WTC11 (cell line): ENCODE measurements around the gene FAM32A. TPM values are rescaled to one million over a fixed set of nuclear protein-coding genes. Genes with fewer than 3 reads are reported as not detected.

ENCODE experiments used
- ATAC-seq: fragments of 200-7000 bp; cut with Tn5 transposase; 2 replicates; pipeline ENCODE4 v1.10.0; 2021; ENCODE audit warnings: mild to moderate bottlenecking, moderate library complexity
- CTCF ChIA-PET: fragments of 300-600 bp; sonication (Branson Sonifier 250); formaldehyde crosslinking; loops from one replicate; lab custom pipeline; 2021; ENCODE audit warnings: antibody characterized with exemption; lab: Charles Lee
- POLR2A ChIA-PET: fragments of 350-600 bp; sonication (Branson Sonifier 250); formaldehyde crosslinking; loops from one replicate; lab custom pipeline; 2021; ENCODE audit warnings: antibody characterized with exemption; lab: Charles Lee
- DNase-seq: peaks from one replicate; pipeline ENCODE4 v3.0.0; 2021; ENCODE audit warnings: low spot score
- H3K27ac Mint-ChIP-seq: 2 replicates; pipeline ENCODE4 v1.8.0; 2021; ENCODE audit warnings: mixed read lengths
- H3K27me3 Mint-ChIP-seq: 2 replicates; pipeline ENCODE4 v1.8.0; 2021; ENCODE audit warnings: low read depth, mild to moderate bottlenecking, moderate library complexity, mixed read lengths
- H3K36me3 Mint-ChIP-seq: 2 replicates; pipeline ENCODE4 v1.8.0; 2021; ENCODE audit warnings: mixed read lengths
- H3K4me1 Mint-ChIP-seq: 2 replicates; pipeline ENCODE4 v1.8.0; 2022; ENCODE audit warnings: mixed read lengths
- H3K4me3 Mint-ChIP-seq: 2 replicates; pipeline ENCODE4 v1.8.0; 2021; ENCODE audit warnings: mild to moderate bottlenecking, moderate library complexity, mixed read lengths
- H3K9me3 Mint-ChIP-seq: 2 replicates; pipeline ENCODE4 v1.8.0; 2021; ENCODE audit warnings: mixed read lengths
- AFF4 ChIP-seq: sonication (generic); formaldehyde crosslinking; IDR thresholded peaks from 2 replicates; pipeline ENCODE4 v1.8.1; 2023; ENCODE audit warnings: mild to moderate bottlenecking, missing genetic modification reagents, borderline replicate concordance
- CDX4 ChIP-seq: fragments of 250-450 bp; sonication (Bioruptor Pico); IDR thresholded peaks from 2 replicates; pipeline ENCODE4 v1.9.0; 2021; ENCODE audit warnings: moderate library complexity, mild to moderate bottlenecking, inconsistent platforms, borderline replicate concordance
- CTCF ChIP-seq: fragments of 200-600 bp; IDR thresholded peaks from 2 replicates; pipeline ENCODE4 v1.8.0; 2022; ENCODE audit warnings: antibody characterized with exemption
- EMX1 ChIP-seq: fragments of 250-450 bp; sonication (Bioruptor Pico); IDR thresholded peaks from 2 replicates; pipeline ENCODE4 v1.8.0; 2021; ENCODE audit warnings: mild to moderate bottlenecking
- FOXJ3 ChIP-seq: sonication (generic); formaldehyde crosslinking; IDR thresholded peaks from 2 replicates; pipeline ENCODE4 v1.9.0; 2021; ENCODE audit warnings: missing genetic modification reagents, mild to moderate bottlenecking, borderline replicate concordance
- GRHL2 ChIP-seq: fragments of 250-450 bp; sonication (Bioruptor Pico); IDR thresholded peaks from 2 replicates; pipeline ENCODE4 v1.8.0; 2022; ENCODE audit warnings: mild to moderate bottlenecking, moderate library complexity; ENCODE audit not compliant: insufficient replicate concordance, severe bottlenecking
- GTF2I ChIP-seq: fragments of 250-450 bp; sonication (Bioruptor Pico); conservative IDR thresholded peaks from 2 replicates; pipeline ENCODE4 v1.4.0; 2021; ENCODE audit warnings: mild to moderate bottlenecking
- JUN ChIP-seq: sonication (generic); formaldehyde crosslinking; IDR thresholded peaks from 2 replicates; pipeline ENCODE4 v1.8.0; 2023; ENCODE audit warnings: mild to moderate bottlenecking, missing genetic modification reagents
- NFE2L1 ChIP-seq: sonication (generic); formaldehyde crosslinking; IDR thresholded peaks from 2 replicates; pipeline ENCODE4 v1.8.1; 2023; ENCODE audit warnings: missing genetic modification reagents
- PREB ChIP-seq: sonication (generic); formaldehyde crosslinking; IDR thresholded peaks from 2 replicates; pipeline ENCODE4 v1.8.1; 2022; ENCODE audit warnings: mild to moderate bottlenecking, missing genetic modification reagents, moderate library complexity, borderline replicate concordance
- ZNF671 ChIP-seq: fragments of 250-450 bp; sonication (Bioruptor Pico); IDR thresholded peaks from 2 replicates; pipeline ENCODE4 v1.8.0; 2021; ENCODE audit warnings: mild to moderate bottlenecking
- total RNA-seq: library from RNA; stranded (reverse); gene quantifications from 3 replicates; pipeline ENCODE4 v1.2.3, GENCODE V29; 2021
- TF ChIP-seq, protein P1 (sequence below): fragments of 250-450 bp; sonication (Bioruptor Pico); conservative IDR thresholded peaks from 2 replicates; pipeline ENCODE4 v1.9.0; 2021; ENCODE audit warnings: mild to moderate bottlenecking
- TF ChIP-seq, protein P2 (sequence below): sonication (generic); formaldehyde crosslinking; IDR thresholded peaks from 2 replicates; pipeline ENCODE4 v1.8.0; 2023; ENCODE audit warnings: missing genetic modification reagents
- TF ChIP-seq, protein P3 (sequence below): fragments of 250-450 bp; sonication (Bioruptor Pico); IDR thresholded peaks from 2 replicates; pipeline ENCODE4 v2.1.2; 2022; ENCODE audit warnings: mild to moderate bottlenecking, moderate library complexity

Gene FAM32A
- total RNA-seq, 1 experiment from 2014 or later: 62.2 TPM

- TF ChIP-seq PREB (CRISPR knock-in tag): no peak
- TF ChIP-seq JUN: no peak
- TF ChIP-seq NFE2L1 (CRISPR knock-in tag): no peak
- TF ChIP-seq ZNF671 (CRISPR knock-in tag): no peak
- TF ChIP-seq EMX1 (CRISPR knock-in tag): no peak
- no peak for TF ChIP-seq FOXJ3
- no peak for TF ChIP-seq GRHL2 (CRISPR knock-in tag)
- no peak for TF ChIP-seq CTCF
- TF ChIP-seq, protein P1, sequence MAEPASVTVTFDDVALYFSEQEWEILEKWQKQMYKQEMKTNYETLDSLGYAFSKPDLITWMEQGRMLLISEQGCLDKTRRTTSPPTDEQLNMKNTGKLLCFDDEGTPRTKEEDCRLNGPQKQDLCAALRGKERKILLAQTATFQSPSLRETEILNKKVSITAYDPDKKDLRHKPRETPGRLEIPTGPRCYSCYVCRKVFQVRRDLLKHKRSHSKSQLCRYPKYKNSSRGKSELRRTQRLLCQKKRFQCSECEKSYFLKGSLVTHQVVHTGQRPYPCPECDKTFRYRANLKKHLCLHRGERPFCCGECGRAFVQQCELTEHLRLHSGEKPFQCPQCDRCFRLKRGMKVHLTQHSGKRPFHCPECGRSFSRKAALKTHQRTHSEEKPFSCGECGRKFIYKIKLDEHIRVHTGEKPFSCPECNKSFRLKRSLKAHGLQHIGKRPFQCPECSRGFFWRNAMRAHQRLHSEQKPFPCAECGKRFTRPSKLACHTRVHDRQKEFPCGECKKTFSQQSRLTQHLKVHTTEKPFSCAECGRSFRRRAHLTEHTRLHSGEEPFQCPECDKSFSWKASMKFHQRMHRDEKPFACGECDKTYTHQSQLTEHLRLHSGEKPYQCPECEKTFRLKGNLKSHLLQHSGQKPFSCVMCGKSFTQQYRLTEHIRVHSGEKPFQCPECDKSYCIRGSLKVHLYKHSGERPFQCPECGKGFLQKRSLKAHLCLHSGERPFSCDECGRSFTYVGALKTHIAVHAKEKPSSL: no peak
- TF ChIP-seq, all 79 proteins: peak for 0
Observed at GRCh38 chr19:16180611-16181010, 4.6 kb upstream of the FAM32A start (continued).

- ATAC-seq: no peak
- TF ChIP-seq, protein P2, sequence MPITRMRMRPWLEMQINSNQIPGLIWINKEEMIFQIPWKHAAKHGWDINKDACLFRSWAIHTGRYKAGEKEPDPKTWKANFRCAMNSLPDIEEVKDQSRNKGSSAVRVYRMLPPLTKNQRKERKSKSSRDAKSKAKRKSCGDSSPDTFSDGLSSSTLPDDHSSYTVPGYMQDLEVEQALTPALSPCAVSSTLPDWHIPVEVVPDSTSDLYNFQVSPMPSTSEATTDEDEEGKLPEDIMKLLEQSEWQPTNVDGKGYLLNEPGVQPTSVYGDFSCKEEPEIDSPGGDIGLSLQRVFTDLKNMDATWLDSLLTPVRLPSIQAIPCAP (CRISPR knock-in tag): no peak
- TF ChIP-seq, protein P3, sequence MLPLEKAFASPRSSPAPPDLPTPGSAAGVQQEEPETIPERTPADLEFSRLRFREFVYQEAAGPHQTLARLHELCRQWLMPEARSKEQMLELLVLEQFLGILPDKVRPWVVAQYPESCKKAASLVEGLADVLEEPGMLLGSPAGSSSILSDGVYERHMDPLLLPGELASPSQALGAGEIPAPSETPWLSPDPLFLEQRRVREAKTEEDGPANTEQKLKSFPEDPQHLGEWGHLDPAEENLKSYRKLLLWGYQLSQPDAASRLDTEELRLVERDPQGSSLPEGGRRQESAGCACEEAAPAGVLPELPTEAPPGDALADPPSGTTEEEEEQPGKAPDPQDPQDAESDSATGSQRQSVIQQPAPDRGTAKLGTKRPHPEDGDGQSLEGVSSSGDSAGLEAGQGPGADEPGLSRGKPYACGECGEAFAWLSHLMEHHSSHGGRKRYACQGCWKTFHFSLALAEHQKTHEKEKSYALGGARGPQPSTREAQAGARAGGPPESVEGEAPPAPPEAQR (CRISPR knock-in tag): no peak
- TF ChIP-seq GTF2I (CRISPR knock-in tag) (0 out of 2 replicates have a peak, but pooled peaks have one; percentile 36), CDX4 (no peak), AFF4 (no peak)
- TF ChIP-seq, all 79 proteins: peak for 1
- Mint-ChIP-seq H3K9me3 (no peaks in the 10 kb centered on the region), H3K36me3 (peaks cover 20% of the 10 kb centered on the region), H3K27ac (peak overlapping the region; percentile 84), H3K4me3 (peak overlapping the region; percentile 94), H3K4me1 (peaks cover 6% of the 10 kb centered on the region), H3K27me3 (no peaks in the 10 kb centered on the region; the same call in 1 of the 2 replicates)
- no peak for DNase-seq
- CTCF ChIA-PET: interaction anchor here (0.6 to 2.5 kb wide), 33 partner anchors 9 to 732 kb away, joined by 3 to 39 read pairs (median 5); partner anchors contain the start of genes AP1M1, HSH2D and RAB8A
- POLR2A ChIA-PET: interaction anchor here (0.6 to 1.4 kb wide), 4 partner anchors 13 to 766 kb away, joined by 3 to 6 read pairs (median 4); partner anchors contain the start of genes AKAP8L and AP1M1
Observed at GRCh38 chr19:16184665-16185122, 516 bp upstream of the FAM32A start.
